ENCODE data around the gene PSMG3. TPM values are rescaled to one million over a fixed set of nuclear protein-coding genes. Genes with fewer than 3 reads are reported as not detected.

The PSMG3 gene
- total RNA-seq, 1 donor = 24.6 TPM

GRCh38 chr7:1536743-1537534 is 32.9 kb downstream of the PSMG3 start:
- peak; percentile 100 for DNase-seq (ENCODE audit: low read depth)
- peak overlapping the region; percentile 62 for H3K4me3 ChIP-seq (ENCODE audit: low read depth, low read length)
- no peak for TF ChIP-seq CTCF (IDR thresholded peaks at IDR 0.05; ENCODE audit: insufficient read depth, low read depth, low read length)

- TF ChIP-seq CTCF (IDR thresholded peaks at IDR 0.05; ENCODE audit: insufficient read depth, low read depth, low read length) = no peak
- DNase-seq (ENCODE audit: low read depth) = no peak
- H3K4me3 ChIP-seq (ENCODE audit: low read depth, low read length) = peak overlapping the region; percentile 38
These were observed 33.4 kb downstream of the PSMG3 start for GRCh38 chr7:1536455-1536742.

- DNase-seq (ENCODE audit: low read depth) = no peak
- H3K4me3 ChIP-seq (ENCODE audit: low read depth, low read length) = no peak overlapping the region
- TF ChIP-seq CTCF (IDR thresholded peaks at IDR 0.05; ENCODE audit: insufficient read depth, low read depth, low read length) = no peak
These were observed 34.0 kb downstream of the PSMG3 start for GRCh38 chr7:1535701-1536454.

- no peak for DNase-seq (ENCODE audit: low read depth)
- no peak overlapping the region for H3K4me3 ChIP-seq (ENCODE audit: low read depth, low read length)
- TF ChIP-seq CTCF (IDR thresholded peaks at IDR 0.05; ENCODE audit: insufficient read depth, low read depth, low read length) = no peak
These were observed 34.8 kb downstream of the PSMG3 start for GRCh38 chr7:1535100-1535458.

DNA sequence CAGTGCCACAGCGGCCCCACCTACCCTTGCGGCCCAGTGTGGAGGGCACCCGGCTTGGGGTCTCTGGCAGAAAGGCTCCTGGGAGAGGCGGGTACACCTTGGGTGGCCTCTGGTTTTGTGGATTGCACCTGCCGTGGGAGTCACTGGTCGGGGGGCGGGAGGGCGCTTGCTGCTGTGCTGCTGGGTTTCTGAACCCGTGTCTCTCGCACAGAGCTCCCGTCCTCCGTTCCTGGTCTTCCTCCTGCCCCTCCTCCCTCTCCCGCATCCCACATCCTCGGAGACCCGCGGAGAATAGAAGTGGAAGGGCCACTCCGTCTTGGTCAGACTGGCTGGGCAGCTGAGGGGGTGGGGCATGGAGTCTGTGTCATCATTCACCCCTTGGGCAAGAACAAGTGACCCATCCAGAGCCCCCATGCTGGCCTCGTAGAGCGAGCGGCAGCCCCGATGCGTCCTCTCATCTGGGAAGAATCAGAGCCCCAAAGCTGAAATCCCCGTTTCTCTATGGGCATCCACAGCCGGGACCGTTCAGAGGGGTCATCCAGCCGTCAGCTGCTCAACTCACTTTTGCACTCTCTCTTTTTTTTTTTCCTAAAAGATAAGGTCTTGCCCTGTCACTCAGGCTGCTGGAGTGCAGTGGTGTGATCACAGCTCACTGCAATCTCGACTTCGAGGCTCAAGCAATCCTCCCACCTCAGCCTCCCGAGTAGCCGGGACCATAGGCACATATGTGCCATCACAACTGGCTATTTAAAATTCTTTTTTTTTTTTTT is 35.3 kb downstream of the PSMG3 start:
- no peak for DNase-seq (ENCODE audit: low read depth)
- TF ChIP-seq CTCF (IDR thresholded peaks at IDR 0.05; ENCODE audit: insufficient read depth, low read depth, low read length) = no peak
- H3K4me3 ChIP-seq (ENCODE audit: low read depth, low read length) = no peak overlapping the region

GRCh38 chr7:1533547-1534329 is 36.1 kb downstream of the PSMG3 start:
- no peak for TF ChIP-seq CTCF (IDR thresholded peaks at IDR 0.05; ENCODE audit: insufficient read depth, low read depth, low read length)
- DNase-seq (ENCODE audit: low read depth) = peak; percentile 85

More at GRCh38 chr7:1533547-1534329, 36.1 kb downstream of the PSMG3 start:
- H3K4me3 ChIP-seq (ENCODE audit: low read depth, low read length) = peak overlapping the region; percentile 73

Measured in fibroblast of villous mesenchyme (primary cell).